GDM1 (cell line): ENCODE results near the gene JMJD4.

Experiments used
- DNase-seq: peaks from one replicate; lab custom pipeline; 2025; lab: John Stamatoyannopoulos, UW

JMJD4 gene

GRCh38 chr1:227768640-227769039 is 33.5 kb upstream of the JMJD4 start:
- no peak for DNase-seq

- DNase-seq = no peak
Observed at GRCh38 chr1:227768125-227768439, 33.0 kb upstream of the JMJD4 start.

DNA sequence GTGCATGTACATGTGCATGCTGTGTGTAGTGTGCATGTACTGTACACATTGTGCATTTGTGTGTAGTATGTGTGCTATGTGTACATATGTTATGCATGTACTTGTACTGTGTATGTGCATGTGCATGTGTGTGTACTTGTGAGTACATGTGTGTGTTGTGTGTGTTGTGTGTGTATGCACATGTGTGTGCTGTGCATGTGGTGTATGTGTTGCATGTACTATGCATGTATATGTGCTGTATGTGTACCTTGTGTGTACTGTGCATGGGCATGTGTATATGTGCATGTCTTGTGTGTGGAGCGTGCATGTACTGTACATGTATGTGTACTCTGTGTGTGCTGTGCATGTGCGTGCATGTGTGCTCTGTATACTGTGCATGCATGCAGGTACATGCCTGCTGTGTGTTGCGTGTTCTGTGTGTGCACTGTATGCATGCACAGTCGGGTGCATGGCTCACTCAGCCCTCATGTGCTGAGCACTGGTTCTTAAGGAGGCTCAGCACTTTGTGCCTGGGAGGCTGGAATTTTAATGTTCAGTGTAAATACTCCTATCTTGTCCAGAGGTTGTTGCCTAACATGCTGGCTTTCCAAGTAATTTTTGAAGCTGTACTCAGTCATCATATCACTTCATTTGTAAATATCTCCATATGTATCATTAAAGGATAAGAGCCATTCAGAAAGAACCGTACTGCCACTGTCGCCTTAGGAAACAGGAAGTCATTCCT is 32.5 kb upstream of the JMJD4 start:
- DNase-seq = no peak

DNA sequence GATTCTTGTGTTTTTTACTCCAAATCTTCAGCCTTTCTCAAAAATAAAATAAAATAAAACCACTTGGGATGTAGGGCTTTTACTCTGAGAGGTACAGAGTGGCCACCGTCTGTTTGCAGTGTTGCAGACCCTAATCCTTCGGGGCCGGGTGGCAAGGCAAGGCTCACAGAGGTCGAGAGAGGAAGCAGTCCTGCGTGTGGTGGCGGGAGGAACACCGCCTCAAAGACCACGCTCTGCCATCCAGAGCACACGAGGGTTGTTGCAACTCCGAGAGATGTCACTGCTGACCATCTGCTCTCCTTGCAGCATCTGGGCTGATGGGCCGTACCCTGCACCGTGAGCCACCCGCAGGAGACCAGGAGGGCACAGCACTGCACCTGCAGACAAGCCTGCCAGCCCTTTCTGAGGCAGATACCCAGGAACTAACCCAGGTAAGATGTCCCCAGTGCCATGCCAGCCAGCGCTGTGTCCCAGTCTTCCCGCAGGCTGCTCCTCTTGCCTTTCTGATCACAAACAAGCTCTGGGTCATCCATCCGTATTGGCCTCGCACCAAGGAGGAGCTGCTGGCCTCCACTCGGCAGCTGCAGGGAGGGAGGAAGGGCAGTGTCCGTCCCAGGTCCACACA is 31.7 kb upstream of the JMJD4 start:
- DNase-seq = no peak

DNA sequence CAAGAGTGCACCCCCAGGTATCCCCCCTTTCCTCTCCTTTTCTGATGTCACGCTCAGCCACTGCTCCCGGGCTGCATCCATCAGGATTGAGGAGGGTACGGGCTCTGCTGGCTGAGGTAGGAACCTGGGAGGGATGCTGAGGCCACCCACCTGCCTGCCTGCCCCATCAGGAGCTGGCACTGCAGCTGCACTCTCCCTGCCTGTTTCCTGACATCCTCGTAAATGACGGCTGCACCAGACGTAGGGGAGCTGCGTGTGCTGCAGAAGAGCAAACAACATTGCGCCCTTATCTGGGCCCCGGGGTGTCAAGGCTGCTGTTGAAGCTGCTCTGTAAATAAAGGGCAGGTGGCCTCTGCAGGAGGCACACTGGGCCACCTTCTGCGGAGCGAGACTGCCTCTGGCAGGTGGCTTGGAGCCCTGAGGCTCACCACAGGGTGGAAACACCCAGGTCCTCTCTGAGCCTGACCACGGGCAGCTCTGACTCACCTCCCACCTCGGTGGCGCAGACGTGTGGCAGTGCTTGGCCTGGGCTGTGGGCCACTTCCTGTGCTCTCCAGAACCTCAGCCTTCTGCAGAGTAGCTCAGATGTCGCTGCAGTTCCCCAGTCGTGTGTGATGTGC is 31.0 kb upstream of the JMJD4 start:
- DNase-seq = peak; percentile 33

DNA sequence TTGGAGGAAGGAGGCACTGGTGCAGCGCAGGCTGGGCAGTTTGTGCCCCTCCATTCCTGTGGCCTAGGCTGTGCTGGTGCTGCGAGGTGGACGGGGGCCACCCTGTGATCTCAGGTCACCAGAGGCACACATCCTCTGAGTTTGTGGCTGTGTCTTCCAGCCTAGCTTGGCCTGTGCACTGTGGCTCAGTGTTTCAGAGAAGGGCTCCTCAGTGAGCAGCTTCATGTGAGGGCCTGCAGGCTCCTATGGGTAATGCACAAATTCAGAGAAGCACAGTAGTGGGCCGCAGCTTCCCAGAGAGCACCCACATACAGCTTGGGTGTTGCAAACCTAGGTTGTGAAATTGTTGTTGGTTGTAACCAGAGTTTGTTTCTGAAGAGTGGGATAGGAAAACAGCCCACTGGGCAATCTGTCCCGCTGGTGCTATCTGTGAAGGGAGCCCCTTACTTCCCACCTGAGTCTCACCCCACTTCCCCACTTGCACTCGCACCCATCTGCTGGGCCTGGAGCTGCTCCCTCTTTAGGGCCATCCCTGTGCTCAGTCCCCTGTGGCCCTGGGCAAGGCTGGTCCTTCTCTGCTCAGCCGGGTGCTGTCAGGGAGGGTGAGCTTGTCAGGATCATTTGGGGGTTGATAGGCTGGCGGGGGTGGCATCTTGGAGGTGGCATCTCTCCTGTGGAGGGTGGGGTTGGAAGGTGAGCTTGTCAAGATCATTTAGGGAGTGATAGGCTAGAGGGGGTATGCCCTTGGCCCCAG is 30.3 kb upstream of the JMJD4 start:
- DNase-seq = no peak

DNA sequence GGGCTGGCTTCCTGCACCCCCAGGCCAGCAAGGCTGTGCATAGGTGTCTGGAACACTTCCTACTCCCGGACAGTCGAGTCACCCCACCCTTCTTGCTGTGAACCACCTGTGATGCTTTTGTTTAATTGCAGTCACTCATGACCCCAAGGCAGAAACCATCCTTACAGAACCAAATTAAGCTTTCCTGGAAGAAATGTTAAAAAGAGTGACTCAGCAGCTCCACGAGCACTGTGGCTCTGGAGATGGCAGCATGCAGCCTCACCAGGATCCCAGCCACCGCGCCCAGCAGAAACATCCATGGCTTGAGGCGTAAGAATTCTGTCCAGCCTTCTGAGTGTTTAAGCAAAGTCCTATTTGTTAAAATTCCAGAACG is 28.9 kb upstream of the JMJD4 start:
- DNase-seq = no peak

DNA sequence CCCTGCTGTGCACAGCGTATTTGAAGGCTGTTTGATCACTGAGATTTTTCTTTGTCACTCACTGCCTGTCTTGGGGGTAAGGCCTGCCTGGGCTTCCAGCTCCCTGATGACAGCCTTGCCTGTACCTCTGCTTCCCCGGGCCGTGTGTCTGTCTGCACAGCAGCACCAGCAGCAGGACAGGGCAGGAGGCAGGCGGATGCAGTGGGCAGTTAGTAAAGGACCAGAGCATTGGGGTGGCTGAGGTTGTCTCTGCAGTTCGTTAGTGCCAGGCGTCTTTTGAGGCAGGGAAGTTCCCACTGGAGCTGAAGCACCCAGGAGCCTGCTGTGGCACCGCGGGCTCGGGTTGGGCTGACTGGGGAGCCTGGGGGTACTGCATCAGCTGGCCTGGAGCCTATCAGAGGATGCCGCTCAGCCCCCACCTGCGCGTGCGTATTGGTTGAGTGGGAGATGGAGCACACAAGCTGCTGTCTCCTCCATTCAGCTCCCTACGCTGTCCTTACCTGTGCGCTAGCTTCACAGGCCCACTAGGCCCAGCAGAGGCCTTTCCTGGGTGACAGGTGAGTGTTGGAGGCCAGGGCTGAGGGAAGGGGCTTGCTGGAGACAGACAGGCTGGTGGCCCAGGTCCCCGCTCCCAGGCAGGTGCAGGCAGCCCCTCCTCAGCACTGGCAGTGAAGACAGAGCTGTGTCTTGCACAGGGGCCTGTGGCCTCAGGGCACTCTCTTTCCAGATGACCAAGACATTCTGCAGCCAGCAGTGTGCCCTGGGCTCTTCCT is 28.3 kb upstream of the JMJD4 start:
- no peak for DNase-seq

DNA sequence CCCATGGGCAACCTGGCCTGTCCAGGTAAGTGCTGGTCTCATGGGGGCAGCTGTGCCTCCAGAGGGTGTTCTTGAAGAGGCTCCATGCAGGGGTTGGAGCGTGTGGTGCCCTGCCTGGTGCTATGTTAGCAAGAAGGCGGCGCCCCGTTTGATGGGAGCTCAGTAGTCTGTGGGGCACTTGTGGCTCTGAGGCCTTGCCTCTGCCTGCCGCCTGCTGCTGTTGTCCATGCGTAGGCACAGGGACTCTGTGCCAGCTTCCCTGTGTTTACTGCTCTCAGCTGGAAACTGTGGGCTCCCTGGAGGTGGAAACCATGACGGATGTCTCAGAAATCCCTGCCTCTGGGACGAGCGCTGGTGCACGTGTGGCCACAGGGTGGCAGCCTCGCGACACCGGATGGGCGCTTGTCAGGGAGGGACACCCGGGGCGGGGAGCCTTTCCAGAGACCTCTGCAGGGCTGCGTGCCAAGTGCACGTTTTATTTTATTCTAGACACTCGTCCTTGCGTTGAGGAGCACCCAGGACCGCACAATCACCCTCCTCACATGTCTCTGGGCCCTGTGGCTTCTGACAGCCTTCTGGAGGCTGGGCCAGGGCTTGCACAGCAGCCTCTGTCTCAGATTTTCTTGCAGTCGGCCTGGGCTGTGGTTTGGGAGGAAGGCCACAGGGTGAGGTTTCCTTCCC is 27.3 kb upstream of the JMJD4 start:
- DNase-seq = peak; percentile 74

DNA sequence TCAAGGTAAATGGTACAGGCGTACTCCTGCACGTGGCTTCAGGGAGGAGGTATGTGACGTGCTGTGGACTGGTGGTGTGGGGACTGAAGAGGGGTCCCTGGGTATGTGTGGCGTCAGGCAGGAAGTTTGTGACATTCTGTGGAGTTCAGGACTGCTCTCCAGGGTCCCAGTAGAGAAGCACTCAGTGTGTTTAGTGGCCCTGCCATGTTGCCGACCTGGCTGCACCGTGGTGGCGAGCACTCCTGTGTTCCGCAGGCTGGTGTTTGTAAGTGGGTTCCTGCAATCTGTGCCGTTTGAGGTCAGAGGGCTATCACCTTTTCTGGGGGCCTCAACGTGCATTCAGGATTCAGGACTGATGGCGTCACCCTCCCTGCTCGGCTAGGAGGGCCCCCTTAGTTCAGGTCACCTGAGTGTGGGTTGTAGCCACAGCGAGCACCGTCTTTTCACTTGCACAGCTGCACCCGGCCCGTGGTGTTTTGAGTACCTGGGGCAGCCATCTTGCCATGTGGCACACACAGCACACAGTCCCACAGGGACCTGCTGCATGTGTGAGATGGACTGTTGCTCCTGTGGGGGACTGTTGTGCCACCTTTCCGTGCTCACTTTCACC is 26.6 kb upstream of the JMJD4 start:
- DNase-seq = no peak

- DNase-seq = no peak
Observed at GRCh38 chr1:227760377-227760776, 25.3 kb upstream of the JMJD4 start.

- no peak for DNase-seq
Observed at GRCh38 chr1:227759341-227760300, 24.5 kb upstream of the JMJD4 start.

DNA sequence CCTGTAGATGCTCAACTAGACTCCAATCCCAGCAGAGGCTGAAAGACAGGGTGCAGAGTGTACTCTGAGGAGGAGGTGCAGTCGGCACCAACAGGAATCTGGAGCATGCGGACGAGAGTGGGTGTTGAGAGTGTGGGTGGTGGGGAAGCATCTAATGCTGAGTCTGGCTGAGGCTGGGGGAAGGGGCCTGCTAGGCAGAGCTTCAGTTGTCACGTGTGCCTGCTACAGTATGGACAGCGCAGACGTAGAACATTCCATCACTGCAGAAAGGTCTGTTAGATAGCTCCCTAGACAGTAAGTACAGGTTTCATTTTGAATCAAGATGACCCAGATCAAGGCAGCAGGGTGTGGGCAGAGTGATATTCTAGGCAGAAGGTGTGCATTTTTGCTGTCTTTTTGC is 23.3 kb upstream of the JMJD4 start:
- DNase-seq = no peak

- DNase-seq = no peak
Observed at GRCh38 chr1:227757781-227758180, 22.7 kb upstream of the JMJD4 start.

- no peak for DNase-seq
Observed at GRCh38 chr1:227756172-227756959, 21.3 kb upstream of the JMJD4 start.

DNA sequence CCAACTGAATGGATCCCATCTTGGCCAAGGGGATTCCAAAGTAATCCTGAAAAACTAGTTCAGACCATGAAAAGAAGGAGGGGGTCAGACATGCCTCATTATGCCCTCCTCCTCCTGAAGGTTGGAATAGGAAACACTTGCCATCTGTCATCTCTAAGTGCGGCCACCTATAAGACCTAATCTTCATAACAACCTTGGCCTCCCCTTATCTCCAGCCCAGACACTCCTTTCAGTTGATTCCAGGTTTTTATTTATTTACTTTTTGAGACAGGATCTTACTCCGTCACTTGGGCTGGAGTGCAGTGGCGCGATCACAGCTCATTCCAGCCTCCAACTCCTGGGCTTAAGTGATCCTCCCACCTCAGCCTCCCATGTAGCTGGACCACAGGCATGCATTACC is 19.9 kb upstream of the JMJD4 start:
- no peak for DNase-seq

DNA sequence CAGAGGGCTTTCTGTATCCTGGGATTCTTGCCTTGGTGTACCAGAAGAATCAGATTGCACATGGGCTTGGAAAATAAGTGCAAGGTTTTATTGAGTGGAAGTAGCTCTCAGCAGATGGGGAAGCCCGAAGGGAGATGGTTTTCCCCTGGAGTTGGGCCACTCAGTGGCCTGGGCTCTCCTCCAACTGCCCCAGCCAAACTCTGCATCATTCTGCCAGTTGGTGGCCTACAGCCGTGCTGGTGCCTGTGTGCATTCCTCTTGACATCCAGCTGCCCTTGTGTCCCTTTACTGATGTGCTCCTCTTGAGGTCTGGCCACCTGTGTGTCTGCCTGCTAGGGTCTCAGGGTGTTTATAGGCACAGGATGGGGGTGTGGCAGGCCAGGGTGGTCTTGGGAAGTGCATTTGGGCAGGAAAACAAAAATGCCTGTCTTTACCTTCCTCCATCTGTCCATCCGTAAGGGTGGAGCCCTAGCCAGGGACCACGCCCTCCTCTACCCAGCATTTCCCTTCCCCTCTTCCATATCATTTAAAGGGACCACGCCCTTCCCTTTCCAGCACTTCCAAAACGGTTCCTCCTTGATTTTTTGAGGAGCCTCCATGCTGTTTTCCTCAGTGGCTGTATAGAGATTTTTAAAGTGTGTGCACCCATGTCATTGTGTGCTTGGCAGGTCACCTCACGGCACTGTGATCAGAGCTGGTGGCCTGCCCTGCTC is 19.1 kb upstream of the JMJD4 start:
- no peak for DNase-seq

- DNase-seq = no peak
Observed at GRCh38 chr1:227749916-227750710, 15.0 kb upstream of the JMJD4 start.
